BE2C (cell line): ENCODE data around the gene COL13A1.

Source experiments
- DNase-seq: peaks from one replicate; pipeline ENCODE4 v3.0.0-alpha.2; 2020
- H3K27me3 ChIP-seq: fragments of 250-450 bp; sonication (Bioruptor Pico); 2 replicates; pipeline ENCODE4 v1.5.1; 2020; ENCODE audit warnings: mild to moderate bottlenecking
- H3K36me3 ChIP-seq: fragments of 250-450 bp; sonication (Bioruptor Pico); 2 replicates; pipeline ENCODE4 v1.5.1; 2020; ENCODE audit warnings: mild to moderate bottlenecking
- H3K4me1 ChIP-seq: fragments of 250-450 bp; sonication (Bioruptor Pico); 2 replicates; pipeline ENCODE4 v1.5.1; 2020
- H3K4me3 ChIP-seq: 2 replicates; pipeline ENCODE4 v1.5.1; 2011; ENCODE audit warnings: low read depth, low read length
- H3K9me3 ChIP-seq: fragments of 250-450 bp; sonication (Bioruptor Pico); 2 replicates; pipeline ENCODE4 v1.5.1; 2020
- CTCF ChIP-seq: IDR thresholded peaks from 2 replicates; pipeline ENCODE4 v1.5.1; 2012; ENCODE audit warnings: mild to moderate bottlenecking, low read depth, low read length

The COL13A1 gene

GRCh38 chr10:69885379-69886013 is 83.8 kb downstream of the COL13A1 start:
- Histone ChIP-seq H3K36me3 (no peaks in the 10 kb centered on the region), H3K27me3 (no peaks in the 10 kb centered on the region), H3K9me3 (no peaks in the 10 kb centered on the region), H3K4me1 (peaks cover 5% of the 10 kb centered on the region), H3K4me3 (no peak overlapping the region)
- no peak for DNase-seq
- TF ChIP-seq CTCF: peak; percentile 39

- no peak overlapping the region for H3K4me3 ChIP-seq
- no peaks in the 10 kb centered on the region for H3K27me3 ChIP-seq
- TF ChIP-seq CTCF: no peak
- no peaks in the 10 kb centered on the region for H3K4me1 ChIP-seq
- no peaks in the 10 kb centered on the region for H3K36me3 ChIP-seq
- no peaks in the 10 kb centered on the region for H3K9me3 ChIP-seq
- DNase-seq: no peak
Observed at GRCh38 chr10:69888882-69889584, 87.3 kb downstream of the COL13A1 start.

- H3K9me3 ChIP-seq: no peaks in the 10 kb centered on the region
- H3K4me1 ChIP-seq: 0 out of 2 replicates have a peak, but pooled peaks cover under 1% of the 10 kb centered on the region
- H3K4me3 ChIP-seq: no peak overlapping the region
- DNase-seq: no peak
- TF ChIP-seq CTCF: no peak
- H3K36me3 ChIP-seq: no peaks in the 10 kb centered on the region
- no peaks in the 10 kb centered on the region for H3K27me3 ChIP-seq
Observed at GRCh38 chr10:69890065-69890847, 88.5 kb downstream of the COL13A1 start.

GRCh38 chr10:69891057-69891617 is 89.4 kb downstream of the COL13A1 start:
- no peak for TF ChIP-seq CTCF
- DNase-seq: no peak
- peaks cover 5% of the 10 kb centered on the region; the same call in 1 of the 2 replicates for H3K4me1 ChIP-seq
- no peaks in the 10 kb centered on the region for H3K27me3 ChIP-seq
- H3K36me3 ChIP-seq: no peaks in the 10 kb centered on the region
- no peak overlapping the region for H3K4me3 ChIP-seq
- no peaks in the 10 kb centered on the region for H3K9me3 ChIP-seq

- H3K36me3 ChIP-seq: no peaks in the 10 kb centered on the region
- no peak for TF ChIP-seq CTCF
- H3K4me3 ChIP-seq: no peak overlapping the region
- no peak for DNase-seq
- peaks cover 9% of the 10 kb centered on the region; the same call in 1 of the 2 replicates for H3K4me1 ChIP-seq
- no peaks in the 10 kb centered on the region for H3K27me3 ChIP-seq
- H3K9me3 ChIP-seq: no peaks in the 10 kb centered on the region
Observed at GRCh38 chr10:69892406-69892805, 90.7 kb downstream of the COL13A1 start.
